Esophagus squamous epithelium (tissue), 5 donors: Measurements from ENCODE around the gene PGAP6. TPM values are rescaled to one million over a fixed set of nuclear protein-coding genes. Genes with fewer than 3 reads are reported as not detected.
"Not testable (repeated sequence)": the region's sequence is repeated elsewhere in the genome, so short reads cannot be mapped to it uniquely, and the experiment has no call there.

Experiments
- DNase-seq: peaks from one replicate; lab custom pipeline; 2025; lab: John Stamatoyannopoulos, UW
- H3K27ac ChIP-seq, 4 donors: fragments of 200-600 bp; sonication (generic); one replicate each; pipeline ENCODE4 v1.5.1; 2016 to 2019; ENCODE audit warnings: mild to moderate bottlenecking in 1 of 4
- H3K27me3 ChIP-seq, 4 donors: fragments of 200-600 bp; sonication (generic); 1 replicate in 3 of 4; 2 replicates in 1 of 4; pipeline versions ENCODE4 v1.5.1 to v1.6.0; 2017 to 2021; ENCODE audit warnings: antibody characterized with exemption in 1 of 4
- H3K36me3 ChIP-seq, 3 donors: fragments of 200-600 bp; sonication (generic); one replicate each; pipeline ENCODE4 v1.5.1; 2016 to 2019
- H3K4me1 ChIP-seq, 3 donors: fragments of 200-600 bp; sonication (generic); one replicate each; pipeline ENCODE4 v1.5.1; 2017 to 2019
- H3K4me3 ChIP-seq, 4 donors: fragments of 200-600 bp; sonication (generic); 1 replicate in 3 of 4; 2 replicates in 1 of 4; pipeline ENCODE4 v1.5.1; 2016 to 2019; ENCODE audit warnings: mild to moderate bottlenecking in 2 of 4, moderate library complexity in 1 of 4
- H3K9me3 ChIP-seq, 3 donors: fragments of 200-600 bp; sonication (generic); one replicate each; pipeline ENCODE4 v1.5.1; 2016 to 2019
- CTCF ChIP-seq, 6 experiments: fragments of 450-650 bp in 4 of 6; fragments of 200-600 bp in 2 of 6; sonication (generic) in 2 of 6; IDR thresholded peaks; one replicate each; pipeline ENCODE4 v1.5.1; 2016 to 2019; ENCODE audit warnings: antibody characterized with exemption in 6 of 6, mild to moderate bottlenecking in 4 of 6, moderate library complexity in 4 of 6
- POLR2A ChIP-seq, 4 donors: fragments of 450-650 bp; IDR thresholded peaks; one replicate each; pipeline ENCODE4 v1.6.1; 2017; ENCODE audit warnings: antibody characterized with exemption in 4 of 4, mild to moderate bottlenecking in 4 of 4, moderate library complexity in 3 of 4
- WGBS, 2 donors: methylation state at CpG; one replicate each; pipeline ENCODE4 v1.1.5; 2018; 5-methylcytosine and 5-hydroxymethylcytosine counted together
- intact Hi-C: fragments of 100-400 bp; cut with DNase I; formaldehyde crosslinking; loops from one replicate; pipeline ENCODE4 v1.15.0; 2022
- total RNA-seq, 4 donors: library from RNA; depleted of rRNA; stranded (reverse); fragments of >200 nt; gene quantifications; one replicate each; pipeline ENCODE4 v1.1.0, GENCODE V29; 2016
- donor health status: DM: yes; HTN: yes; CAD: no.

PGAP6 gene
- total RNA-seq, 4 donors from 2014 or later = 23.5 to 31.7 (median 27.6) TPM

GRCh38 chr16:333406-334094 is 48.2 kb downstream of the PGAP6 start:
- no peak for TF ChIP-seq CTCF (IDR thresholded peaks at IDR 0.05)
- TF ChIP-seq POLR2A (IDR thresholded peaks at IDR 0.05) = no peak
- H3K27ac ChIP-seq = no peak overlapping the region
- H3K4me3 ChIP-seq = no peak overlapping the region
- no peaks in the 10 kb centered on the region for H3K27me3 ChIP-seq
- H3K36me3 ChIP-seq = peaks cover 0 to 12% (median 0%) of the 10 kb centered on the region in 3 donors
- intact Hi-C loops = no loop called here
- H3K9me3 ChIP-seq = no peaks in the 10 kb centered on the region
- peaks cover 0 to 40% (median 0%) of the 10 kb centered on the region in 3 donors for H3K4me1 ChIP-seq
- no peak for DNase-seq
- WGBS, 2 donors = 76 to 77% methylated on average over 5 to 6 of the region's 6 CpGs

- 73 to 82% methylated on average over 5 to 6 of the region's 6 CpGs for WGBS, 2 donors
- H3K27me3 ChIP-seq, DNase-seq, H3K9me3 ChIP-seq, intact Hi-C loops, H3K27ac ChIP-seq, H3K4me3 ChIP-seq: not testable (repeated sequence)
- Histone ChIP-seq H3K4me1 (peaks cover 9 to 49% (median 10%) of the 10 kb centered on the region in 3 donors), H3K36me3 (peaks cover 0 to 12% (median 0%) of the 10 kb centered on the region in 3 donors)
Observed at GRCh38 chr16:331181-331814, 50.5 kb downstream of the PGAP6 start.

- H3K27me3 ChIP-seq = no peaks in the 10 kb centered on the region
- peaks cover 0 to 12% (median 0%) of the 10 kb centered on the region in 3 donors for H3K36me3 ChIP-seq
- H3K4me1 ChIP-seq = peaks cover 9 to 48% (median 10%) of the 10 kb centered on the region in 3 donors
- DNase-seq = no peak
- no peak overlapping the region for H3K27ac ChIP-seq
- intact Hi-C loops = no loop called here
- TF ChIP-seq POLR2A (IDR thresholded peaks at IDR 0.05) = no peak
- no peak for TF ChIP-seq CTCF (IDR thresholded peaks at IDR 0.05)
- no peak overlapping the region for H3K4me3 ChIP-seq
- H3K9me3 ChIP-seq = no peaks in the 10 kb centered on the region
- 75 to 89% methylated on average over 1 to 2 of the region's 2 CpGs for WGBS, 2 donors
Observed at GRCh38 chr16:330741-331140, 51.0 kb downstream of the PGAP6 start.

GRCh38 chr16:325375-326145 is 56.2 kb downstream of the PGAP6 start:
- Histone ChIP-seq H3K36me3 (peaks cover 0 to 21% (median 0%) of the 10 kb centered on the region in 3 donors), H3K27me3 (no peaks in the 10 kb centered on the region), H3K27ac (peak overlapping the region in 2 of 4 donors; percentile 19 to 63), H3K4me3 (peak overlapping the region in 2 of 4 donors; percentile 6 to 49), H3K9me3 (no peaks in the 10 kb centered on the region), H3K4me1 (peaks cover 17 to 53% (median 24%) of the 10 kb centered on the region in 3 donors)
- no peak for DNase-seq
- 72 to 85% methylated on average over 9 to 17 of the region's 28 CpGs for WGBS, 2 donors
- intact Hi-C loops = no loop called here
- TF ChIP-seq CTCF (IDR thresholded peaks at IDR 0.05) (no peak), POLR2A (IDR thresholded peaks at IDR 0.05) (no peak)

- TF ChIP-seq POLR2A (IDR thresholded peaks at IDR 0.05) (no peak), CTCF (IDR thresholded peaks at IDR 0.05) (no peak)
- H3K36me3 ChIP-seq = peaks cover 0 to 16% (median 0%) of the 10 kb centered on the region in 3 donors
- H3K27ac ChIP-seq = peak overlapping the region in 2 of 4 donors; percentile 19 to 63
- WGBS, 2 donors = 43 to 58% methylated on average over 11 to 12 of the region's 55 CpGs
- H3K4me3 ChIP-seq = peak overlapping the region in 3 of 4 donors; percentile 6 to 49 (median 10)
- intact Hi-C loops = no loop called here
- no peak for DNase-seq
- H3K4me1 ChIP-seq = peaks cover 17 to 52% (median 24%) of the 10 kb centered on the region in 3 donors
- no peaks in the 10 kb centered on the region for H3K9me3 ChIP-seq
- H3K27me3 ChIP-seq = no peaks in the 10 kb centered on the region
Observed at GRCh38 chr16:324451-325334, 57.1 kb downstream of the PGAP6 start.
